HepG2 (cell line): ENCODE results near the gene PHEX. TPM values are rescaled to one million over a fixed set of nuclear protein-coding genes. Genes with fewer than 3 reads are reported as not detected.

Experiments used
- ATAC-seq: fragments of 200-7000 bp; cut with Tn5 transposase; 3 replicates; pipeline ENCODE4 v1.9.1; 2020; ENCODE audit warnings: mild to moderate bottlenecking, moderate library complexity
- BruUV-seq: library from RNA; stranded (reverse); fragments of 400-500 nt; replicated peaks from 2 replicates; lab custom pipeline; 2021; lab: Mats Ljungman, UMichigan
- CTCF ChIA-PET: fragments of 300-600 bp; formaldehyde crosslinking; extraction: SDS; loops from one replicate; lab custom pipeline; 2021; ENCODE audit warnings: low total read pairs, inconsistent platforms, low intra/inter-chr PET ratio; lab: Yijun Ruan, JAX
- POLR2A ChIA-PET: fragments of 350-600 bp; sonication (Branson Sonifier 250); formaldehyde crosslinking; loops from one replicate; lab custom pipeline; 2020; ENCODE audit warnings: antibody characterized with exemption, inconsistent platforms; lab: Yijun Ruan, JAX
- DNase-seq: peaks from one replicate; pipeline ENCODE4 v3.0.0-alpha.2; 2015; ENCODE audit warnings: low spot score
- FAIRE-seq: peaks from 3 replicates; lab custom pipeline; 2011; peaks lifted over from hg19 to GRCh38; lab: Jason Lieb, UNC
- H2AFZ ChIP-seq: one replicate; pipeline ENCODE4 v1.6.1; 2011; ENCODE audit warnings: low read length, inconsistent platforms
- H3K27ac ChIP-seq: fragments of 300-600 bp; 3 replicates; pipeline ENCODE4 v1.8.0; 2011; ENCODE audit warnings: mixed run types, mild to moderate bottlenecking, mixed read lengths, low read length, inconsistent platforms; ENCODE audit not compliant: insufficient read depth; ENCODE audit errors: extremely low read length
- H3K27me3 ChIP-seq, 2 experiments: fragments of 200-600 bp in 1 of 2; 2 replicates in 1 of 2; 3 replicates in 1 of 2; pipeline versions ENCODE4 v1.6.0 to v1.8.0; 2011; ENCODE audit warnings: low read length in 2 of 2, mild to moderate bottlenecking in 2 of 2, moderate library complexity in 2 of 2, inconsistent platforms in 1 of 2; ENCODE audit not compliant: insufficient read depth in 2 of 2, control insufficient read depth in 1 of 2
- H3K36me3 ChIP-seq, 2 experiments: fragments of 200-600 bp in 1 of 2; replicated peaks in 1 of 2; 2 replicates in 1 of 2; 3 replicates in 1 of 2; pipeline versions ENCODE4 v1.5.1 to v1.8.0; 2011; ENCODE audit warnings: low read length in 2 of 2, inconsistent platforms in 1 of 2; ENCODE audit not compliant: insufficient read depth in 2 of 2, control insufficient read depth in 1 of 2
- H3K4me1 ChIP-seq: 2 replicates; pipeline ENCODE4 v1.5.1; 2012; ENCODE audit warnings: low read length, inconsistent platforms; ENCODE audit not compliant: insufficient read depth
- H3K4me2 ChIP-seq: 2 replicates; pipeline ENCODE4 v1.6.0; 2011; ENCODE audit warnings: low read depth, low read length, inconsistent platforms
- H3K4me3 ChIP-seq, 3 experiments: fragments of 200-600 bp in 1 of 3; sonication (generic), shearing (Covaris generic) in 1 of 3; replicated peaks in 1 of 3; 2 replicates each; pipeline ENCODE4 v1.5.1; 2011 to 2016; ENCODE audit warnings: low read length in 3 of 3, inconsistent platforms in 2 of 3, low read depth in 2 of 3, mild to moderate bottlenecking in 2 of 3, control low read depth in 1 of 3, mixed read lengths in 1 of 3; ENCODE audit not compliant: insufficient read depth in 1 of 3
- H3K79me2 ChIP-seq: one replicate; pipeline ENCODE4 v1.6.1; 2011; ENCODE audit warnings: low read length, inconsistent platforms; ENCODE audit not compliant: insufficient read depth
- H3K9ac ChIP-seq: 2 replicates; pipeline ENCODE4 v1.6.0; 2011; ENCODE audit warnings: mild to moderate bottlenecking, low read depth, low read length, inconsistent platforms; ENCODE audit not compliant: insufficient read depth
- H3K9me3 ChIP-seq: 2 replicates; pipeline ENCODE4 v1.5.1; 2012; ENCODE audit warnings: mild to moderate bottlenecking, low read length
- H4K20me1 ChIP-seq: 2 replicates; pipeline ENCODE4 v1.6.0; 2011; ENCODE audit warnings: inconsistent platforms, mild to moderate bottlenecking, low read length, moderate library complexity; ENCODE audit not compliant: insufficient read depth
- BRCA1 ChIP-seq: sonication (generic); formaldehyde crosslinking; IDR thresholded peaks from 2 replicates; pipeline ENCODE4 v1.4.0; 2020; ENCODE audit warnings: missing genetic modification reagents
- FOSL1 ChIP-seq: sonication (generic); formaldehyde crosslinking; IDR thresholded peaks from 2 replicates; pipeline ENCODE4 v1.9.0; 2021; ENCODE audit warnings: missing genetic modification reagents, borderline replicate concordance
- HHEX ChIP-seq: IDR thresholded peaks from 2 replicates; pipeline ENCODE4 v1.6.1; 2016; ENCODE audit warnings: control low read depth
- in situ Hi-C: cut with HindIII; loops from 2 replicates; pipeline ENCODE4 v1.10.0; 2017; ENCODE audit warnings: low pct_unique_long_range_greater_than_20kb; ENCODE audit not compliant: extremely low pct_ligation_motif_present
- intact Hi-C: fragments of 100-400 bp; cut with micrococcal nuclease; formaldehyde crosslinking; loops from one replicate; pipeline ENCODE4 v1.10.0; 2022; ENCODE audit not compliant: unreplicated experiment
- polyA plus RNA-seq, 8 experiments: library from polyadenylated mRNA; depleted of rRNA in 3 of 8; stranded (reverse) in 7 of 8; unstranded in 1 of 8; fragments of >200 nt; fragmentation: Illumina TruSeq in 4 of 8; extraction: Trizol in 4 of 8; gene quantifications; 2 replicates each; pipeline versions ENCODE4 v1.2.1 to v1.2.3, GENCODE V29; 2011 to 2016; ENCODE audit warnings: low read depth in 4 of 8, missing spikeins in 1 of 8, mixed read lengths in 1 of 8; ENCODE audit not compliant: insufficient read depth in 1 of 8
- total RNA-seq, 5 experiments: library from RNA; depleted of rRNA; stranded (reverse); fragments of >200 nt; fragmentation: Illumina TruSeq; extraction: Trizol; gene quantifications; 2 replicates each; pipeline ENCODE4 v1.2.3, GENCODE V29; 2016; ENCODE audit warnings: low read depth in 1 of 5
- TF ChIP-seq, protein P1 (sequence below): fragments of 450-650 bp; IDR thresholded peaks from 2 replicates; pipeline ENCODE4 v1.6.1; 2016
- TF ChIP-seq, protein P2 (sequence below): IDR thresholded peaks from 2 replicates; pipeline ENCODE4 v1.6.1; 2016; ENCODE audit warnings: mild to moderate bottlenecking
- TF ChIP-seq, protein P3 (sequence below): sonication (generic); formaldehyde crosslinking; IDR thresholded peaks from 2 replicates; pipeline ENCODE4 v1.5.0; 2020; ENCODE audit warnings: missing genetic modification reagents

Gene PHEX
- total and polyA plus RNA-seq, 2 of the 13 experiments (the other 11 are each of a cell fraction or from before 2014, with no cell fraction given) = 0.01 to 0.27 TPM

- TF ChIP-seq, protein P1, sequence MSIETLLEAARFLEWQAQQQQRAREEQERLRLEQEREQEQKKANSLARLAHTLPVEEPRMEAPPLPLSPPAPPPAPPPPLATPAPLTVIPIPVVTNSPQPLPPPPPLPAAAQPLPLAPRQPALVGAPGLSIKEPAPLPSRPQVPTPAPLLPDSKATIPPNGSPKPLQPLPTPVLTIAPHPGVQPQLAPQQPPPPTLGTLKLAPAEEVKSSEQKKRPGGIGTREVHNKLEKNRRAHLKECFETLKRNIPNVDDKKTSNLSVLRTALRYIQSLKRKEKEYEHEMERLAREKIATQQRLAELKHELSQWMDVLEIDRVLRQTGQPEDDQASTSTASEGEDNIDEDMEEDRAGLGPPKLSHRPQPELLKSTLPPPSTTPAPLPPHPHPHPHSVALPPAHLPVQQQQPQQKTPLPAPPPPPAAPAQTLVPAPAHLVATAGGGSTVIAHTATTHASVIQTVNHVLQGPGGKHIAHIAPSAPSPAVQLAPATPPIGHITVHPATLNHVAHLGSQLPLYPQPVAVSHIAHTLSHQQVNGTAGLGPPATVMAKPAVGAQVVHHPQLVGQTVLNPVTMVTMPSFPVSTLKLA = no peak
- TF ChIP-seq, protein P2, sequence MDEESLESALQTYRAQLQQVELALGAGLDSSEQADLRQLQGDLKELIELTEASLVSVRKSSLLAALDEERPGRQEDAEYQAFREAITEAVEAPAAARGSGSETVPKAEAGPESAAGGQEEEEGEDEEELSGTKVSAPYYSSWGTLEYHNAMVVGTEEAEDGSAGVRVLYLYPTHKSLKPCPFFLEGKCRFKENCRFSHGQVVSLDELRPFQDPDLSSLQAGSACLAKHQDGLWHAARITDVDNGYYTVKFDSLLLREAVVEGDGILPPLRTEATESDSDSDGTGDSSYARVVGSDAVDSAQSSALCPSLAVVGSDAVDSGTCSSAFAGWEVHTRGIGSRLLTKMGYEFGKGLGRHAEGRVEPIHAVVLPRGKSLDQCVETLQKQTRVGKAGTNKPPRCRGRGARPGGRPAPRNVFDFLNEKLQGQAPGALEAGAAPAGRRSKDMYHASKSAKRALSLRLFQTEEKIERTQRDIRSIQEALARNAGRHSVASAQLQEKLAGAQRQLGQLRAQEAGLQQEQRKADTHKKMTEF (CRISPR knock-in tag) = no peak
- TF ChIP-seq FOSL1 (CRISPR knock-in tag) (no peak), HHEX (CRISPR knock-in tag) (no peak)
- TF ChIP-seq, protein P3, sequence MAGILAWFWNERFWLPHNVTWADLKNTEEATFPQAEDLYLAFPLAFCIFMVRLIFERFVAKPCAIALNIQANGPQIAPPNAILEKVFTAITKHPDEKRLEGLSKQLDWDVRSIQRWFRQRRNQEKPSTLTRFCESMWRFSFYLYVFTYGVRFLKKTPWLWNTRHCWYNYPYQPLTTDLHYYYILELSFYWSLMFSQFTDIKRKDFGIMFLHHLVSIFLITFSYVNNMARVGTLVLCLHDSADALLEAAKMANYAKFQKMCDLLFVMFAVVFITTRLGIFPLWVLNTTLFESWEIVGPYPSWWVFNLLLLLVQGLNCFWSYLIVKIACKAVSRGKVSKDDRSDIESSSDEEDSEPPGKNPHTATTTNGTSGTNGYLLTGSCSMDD (CRISPR knock-in tag) = no peak
Measured at GRCh38 chrX:22196149-22196548, 164.0 kb downstream of the PHEX start (continued).

GRCh38 chrX:22202251-22202650 is 170.1 kb downstream of the PHEX start:
- ChIA-PET POLR2A (no interaction called here), CTCF (no interaction called here)
- Histone ChIP-seq H3K4me1 (no peaks in the 10 kb centered on the region), H2AFZ (no peak overlapping the region), H4K20me1 (no peaks in the 10 kb centered on the region), H3K27ac (no peak overlapping the region), H3K27me3 (no peaks in the 10 kb centered on the region), H3K4me3 (no peak overlapping the region), H3K79me2 (no peaks in the 10 kb centered on the region), H3K9me3 (no peaks in the 10 kb centered on the region), H3K9ac (no peak overlapping the region), H3K36me3 (no peaks in the 10 kb centered on the region), H3K4me2 (no peak overlapping the region)
- FAIRE-seq (no peak), ATAC-seq (no peak), DNase-seq (no peak)
- intact Hi-C loops = no loop called here
- in situ Hi-C loops = no loop called here
- no TSS peak for BruUV-seq
- no peak for TF ChIP-seq BRCA1 (CRISPR knock-in tag)
